ENCODE data around the gene MUC15. TPM values are rescaled to one million over a fixed set of nuclear protein-coding genes. Genes with fewer than 3 reads are reported as not detected.

The MUC15 gene, protein sequence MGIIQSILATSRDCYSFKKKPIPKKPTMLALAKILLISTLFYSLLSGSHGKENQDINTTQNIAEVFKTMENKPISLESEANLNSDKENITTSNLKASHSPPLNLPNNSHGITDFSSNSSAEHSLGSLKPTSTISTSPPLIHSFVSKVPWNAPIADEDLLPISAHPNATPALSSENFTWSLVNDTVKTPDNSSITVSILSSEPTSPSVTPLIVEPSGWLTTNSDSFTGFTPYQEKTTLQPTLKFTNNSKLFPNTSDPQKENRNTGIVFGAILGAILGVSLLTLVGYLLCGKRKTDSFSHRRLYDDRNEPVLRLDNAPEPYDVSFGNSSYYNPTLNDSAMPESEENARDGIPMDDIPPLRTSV
- total RNA-seq: not detected

DNA sequence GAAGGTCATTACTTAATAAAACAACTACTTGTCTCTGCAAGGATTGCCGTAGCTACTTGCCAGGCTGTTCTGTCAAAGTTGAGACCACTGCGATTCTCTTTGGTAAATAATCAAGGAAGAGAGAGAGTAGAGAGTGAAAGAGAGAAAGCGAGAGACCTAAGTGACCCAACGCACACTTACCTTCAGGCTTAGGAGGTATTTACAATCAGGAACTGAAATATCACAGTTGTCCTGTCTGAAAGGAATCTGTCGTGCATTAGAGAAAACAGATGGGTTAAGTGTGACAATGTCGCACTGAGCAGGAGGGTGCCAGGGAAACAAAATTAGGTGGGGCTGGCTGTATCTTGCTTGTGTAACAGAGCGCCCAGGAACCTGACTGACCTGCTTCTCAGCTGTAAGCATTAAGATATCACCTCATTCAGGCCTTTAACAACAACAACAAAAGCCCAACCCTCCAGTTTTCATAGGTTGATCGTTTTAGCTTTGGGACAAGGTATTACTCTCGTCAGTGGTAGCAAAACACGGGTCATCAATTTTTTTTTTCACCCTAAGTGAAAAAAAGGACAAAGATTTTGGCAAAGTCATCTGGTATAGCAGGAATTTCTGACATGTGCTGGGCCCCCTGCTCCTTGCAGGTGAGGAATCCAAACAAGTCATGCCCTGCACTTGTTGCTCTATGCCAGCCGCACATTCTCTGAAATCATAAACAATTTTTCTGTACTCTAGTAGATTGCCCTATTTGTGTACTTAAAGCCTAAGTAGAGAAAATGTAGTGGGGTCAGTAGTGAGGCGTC, at the start of gene MUC15:
MUC15 (minus strand) TSS at position 403 of the 794 bp plus-strand sequence. CDS start 5,169 bp downstream, outside the sequence.

Other genes with a start within 250 kb of the MUC15 start
- gene ANO3, start 240.1 kb downstream of the MUC15 start, total RNA-seq: 7.2 TPM
- gene SLC5A12, start 149.8 kb upstream of the MUC15 start, total RNA-seq: not detected

Measured in parietal lobe (tissue), 1 donor.